ENCODE data around the gene RASSF5. TPM values are rescaled to one million over a fixed set of nuclear protein-coding genes. Genes with fewer than 3 reads are reported as not detected.

Gene RASSF5
- polyA plus RNA-seq, 1 donor (not counting 4 experiments of a cell fraction or from before 2014, with no cell fraction given), result 2.4 TPM

DNA sequence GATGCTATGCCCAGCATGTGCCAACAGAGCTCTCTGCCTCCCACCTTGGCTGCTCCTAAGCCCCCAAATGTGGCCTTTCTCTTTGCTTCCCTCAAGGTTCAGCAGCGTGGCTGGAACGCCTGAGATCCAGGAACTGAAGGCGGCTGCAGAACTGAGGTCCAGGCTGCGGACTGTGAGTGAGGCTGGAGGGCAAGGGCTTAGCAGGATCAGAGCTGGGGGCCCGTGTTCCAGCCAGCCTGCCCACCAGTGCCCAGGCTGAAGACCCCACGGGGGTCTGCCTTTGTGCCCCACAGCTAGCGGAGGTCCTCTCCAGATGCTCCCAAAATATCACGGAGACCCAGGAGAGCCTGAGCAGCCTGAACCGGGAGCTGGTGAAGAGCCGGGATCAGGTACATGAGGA, 22.4 kb upstream of the RASSF5 start:
- H4K20me1 ChIP-seq (ENCODE audit: control insufficient read depth, extremely low read depth, insufficient read depth, low read length), result no peaks in the 10 kb centered on the region
- no peak for FAIRE-seq
- peaks cover 22% of the 10 kb centered on the region for H3K4me1 ChIP-seq (ENCODE audit: control insufficient read depth, extremely low read depth, insufficient read depth, low read length)
- H3K27ac ChIP-seq (ENCODE audit: control insufficient read depth, insufficient read depth, low read length), result no peak overlapping the region
- H3K9me3 ChIP-seq (ENCODE audit: control insufficient read depth, low read depth, low read length), result no peaks in the 10 kb centered on the region
- dilution Hi-C loops (cut with MboI; ENCODE audit: extremely low pct_ligation_motif_present, low sequenced_read_pairs), result no loop called here
- peaks cover 0 to 8% of the 10 kb centered on the region in 2 experiments for H3K36me3 ChIP-seq (ENCODE audit: control insufficient read depth in 2 of 2, extremely low read depth in 1 of 2, insufficient read depth in 2 of 2, low read length in 2 of 2)
- H3K4me3 ChIP-seq (ENCODE audit: control insufficient read depth in 2 of 3, extremely low read depth in 1 of 3, insufficient read depth in 2 of 3, low read depth in 1 of 3, low read length in 3 of 3), result no peak overlapping the region
- no peaks in the 10 kb centered on the region for H3K79me2 ChIP-seq (ENCODE audit: control insufficient read depth, insufficient read depth, low read length)
- no peak for TF ChIP-seq EZH2 (IDR thresholded peaks at IDR 0.05; ENCODE audit: low read length)
- TF ChIP-seq, protein P1, sequence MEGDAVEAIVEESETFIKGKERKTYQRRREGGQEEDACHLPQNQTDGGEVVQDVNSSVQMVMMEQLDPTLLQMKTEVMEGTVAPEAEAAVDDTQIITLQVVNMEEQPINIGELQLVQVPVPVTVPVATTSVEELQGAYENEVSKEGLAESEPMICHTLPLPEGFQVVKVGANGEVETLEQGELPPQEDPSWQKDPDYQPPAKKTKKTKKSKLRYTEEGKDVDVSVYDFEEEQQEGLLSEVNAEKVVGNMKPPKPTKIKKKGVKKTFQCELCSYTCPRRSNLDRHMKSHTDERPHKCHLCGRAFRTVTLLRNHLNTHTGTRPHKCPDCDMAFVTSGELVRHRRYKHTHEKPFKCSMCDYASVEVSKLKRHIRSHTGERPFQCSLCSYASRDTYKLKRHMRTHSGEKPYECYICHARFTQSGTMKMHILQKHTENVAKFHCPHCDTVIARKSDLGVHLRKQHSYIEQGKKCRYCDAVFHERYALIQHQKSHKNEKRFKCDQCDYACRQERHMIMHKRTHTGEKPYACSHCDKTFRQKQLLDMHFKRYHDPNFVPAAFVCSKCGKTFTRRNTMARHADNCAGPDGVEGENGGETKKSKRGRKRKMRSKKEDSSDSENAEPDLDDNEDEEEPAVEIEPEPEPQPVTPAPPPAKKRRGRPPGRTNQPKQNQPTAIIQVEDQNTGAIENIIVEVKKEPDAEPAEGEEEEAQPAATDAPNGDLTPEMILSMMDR (optimal IDR thresholded peaks at IDR 0.05 in 1 of 3, IDR thresholded peaks at IDR 0.05 in 1 of 3, conservative IDR thresholded peaks at IDR 0.05 in 1 of 3; ENCODE audit: extremely low read depth in 1 of 3, insufficient read depth in 2 of 3, low read length in 3 of 3), result no peak
- no peaks in the 10 kb centered on the region for H3K27me3 ChIP-seq (ENCODE audit: control insufficient read depth, extremely low read depth, insufficient read depth, low read length)
- no peak for DNase-seq (ENCODE audit: low read depth, low spot score)
- H2AFZ ChIP-seq (ENCODE audit: control insufficient read depth, low read length), result no peak overlapping the region
- no peaks in the 10 kb centered on the region for H3K9me1 ChIP-seq (ENCODE audit: control insufficient read depth, extremely low read depth, insufficient read depth, low read length)
- H3K4me2 ChIP-seq (ENCODE audit: control insufficient read depth, extremely low read depth, insufficient read depth, low read depth, low read length), result no peak overlapping the region
- H3K9ac ChIP-seq (ENCODE audit: control insufficient read depth, extremely low read depth, insufficient read depth, low read length), result no peak overlapping the region

- Histone ChIP-seq H3K4me3 (ENCODE audit: control insufficient read depth in 2 of 3, extremely low read depth in 1 of 3, insufficient read depth in 2 of 3, low read depth in 1 of 3, low read length in 3 of 3) (no peak overlapping the region), H3K79me2 (ENCODE audit: control insufficient read depth, insufficient read depth, low read length) (no peaks in the 10 kb centered on the region), H3K27me3 (ENCODE audit: control insufficient read depth, extremely low read depth, insufficient read depth, low read length) (no peaks in the 10 kb centered on the region), H3K9ac (ENCODE audit: control insufficient read depth, extremely low read depth, insufficient read depth, low read length) (no peak overlapping the region), H4K20me1 (ENCODE audit: control insufficient read depth, extremely low read depth, insufficient read depth, low read length) (no peaks in the 10 kb centered on the region), H3K4me1 (ENCODE audit: control insufficient read depth, extremely low read depth, insufficient read depth, low read length) (peaks cover 11% of the 10 kb centered on the region), H3K9me1 (ENCODE audit: control insufficient read depth, extremely low read depth, insufficient read depth, low read length) (no peaks in the 10 kb centered on the region), H3K9me3 (ENCODE audit: control insufficient read depth, low read depth, low read length) (no peaks in the 10 kb centered on the region), H2AFZ (ENCODE audit: control insufficient read depth, low read length) (no peak overlapping the region), H3K27ac (ENCODE audit: control insufficient read depth, insufficient read depth, low read length) (no peak overlapping the region), H3K4me2 (ENCODE audit: control insufficient read depth, extremely low read depth, insufficient read depth, low read depth, low read length) (no peak overlapping the region), H3K36me3 (ENCODE audit: control insufficient read depth in 2 of 2, extremely low read depth in 1 of 2, insufficient read depth in 2 of 2, low read length in 2 of 2) (peaks cover 0 to 14% of the 10 kb centered on the region in 2 experiments)
- no peak for FAIRE-seq
- TF ChIP-seq, protein P1 (optimal IDR thresholded peaks at IDR 0.05 in 1 of 3, IDR thresholded peaks at IDR 0.05 in 1 of 3, conservative IDR thresholded peaks at IDR 0.05 in 1 of 3; ENCODE audit: extremely low read depth in 1 of 3, insufficient read depth in 2 of 3, low read length in 3 of 3), result no peak
- DNase-seq (ENCODE audit: low read depth, low spot score), result no peak
- dilution Hi-C loops (cut with MboI; ENCODE audit: extremely low pct_ligation_motif_present, low sequenced_read_pairs), result no loop called here
Observed at GRCh38 chr1:206486995-206487788, 20.1 kb upstream of the RASSF5 start.

Measured in keratinocyte (primary cell).